Cardiac fibroblast (primary cell): ENCODE data around the gene OR2T27.
A peak's percentile ranks its signal among the peaks of the same experiment; 100 is the strongest.

Experiments used
- DNase-seq, 2 donors: peaks; one replicate each; pipeline versions ENCODE4 v3.0.0 to v3.0.0-alpha.2; 2010; ENCODE audit warnings: low read depth in 2 of 2
- H3K4me3 ChIP-seq, 2 donors: replicated peaks in 1 of 2; 1 replicate in 1 of 2; 2 replicates in 1 of 2; pipeline ENCODE4 v1.5.1; 2011; ENCODE audit warnings: low read depth in 2 of 2, low read length in 2 of 2, mild to moderate bottlenecking in 2 of 2, moderate library complexity in 1 of 2
- CTCF ChIP-seq: IDR thresholded peaks from one replicate; pipeline ENCODE4 v1.5.1; 2011; ENCODE audit warnings: low read depth, mild to moderate bottlenecking, low read length, inconsistent platforms

Gene OR2T27

GRCh38 chr1:248696261-248696660, 40.9 kb upstream of the OR2T27 start:
- TF ChIP-seq CTCF, result no peak
- H3K4me3 ChIP-seq, result no peak overlapping the region
- peak in 1 of 2 donors; percentile 2 for DNase-seq

- no peak overlapping the region for H3K4me3 ChIP-seq
- TF ChIP-seq CTCF, result no peak
- peak in 1 of 2 donors; percentile 51 for DNase-seq
Observed at GRCh38 chr1:248695451-248696132, 40.3 kb upstream of the OR2T27 start.

- DNase-seq, result no peak
- no peak for TF ChIP-seq CTCF
- H3K4me3 ChIP-seq, result no peak overlapping the region
Observed at GRCh38 chr1:248691567-248692155, 36.3 kb upstream of the OR2T27 start.

GRCh38 chr1:248688527-248689298, 33.4 kb upstream of the OR2T27 start:
- H3K4me3 ChIP-seq, result no peak overlapping the region
- peak in 1 of 2 donors; percentile 1 for DNase-seq
- no peak for TF ChIP-seq CTCF

GRCh38 chr1:248686815-248687214, 31.5 kb upstream of the OR2T27 start:
- no peak for DNase-seq
- H3K4me3 ChIP-seq, result no peak overlapping the region
- TF ChIP-seq CTCF, result no peak

- TF ChIP-seq CTCF, result no peak
- no peak for DNase-seq
- H3K4me3 ChIP-seq, result no peak overlapping the region
Observed at GRCh38 chr1:248681651-248682050, 26.3 kb upstream of the OR2T27 start.
